NCI-H446 treated with DMSO at 0.1 percent for 48 hours (cell line): Measurements from ENCODE around the gene TGFBR1.

Source experiments
- DNase-seq: peaks from one replicate; lab custom pipeline; 2025; lab: John Stamatoyannopoulos, UW

Gene TGFBR1

DNA sequence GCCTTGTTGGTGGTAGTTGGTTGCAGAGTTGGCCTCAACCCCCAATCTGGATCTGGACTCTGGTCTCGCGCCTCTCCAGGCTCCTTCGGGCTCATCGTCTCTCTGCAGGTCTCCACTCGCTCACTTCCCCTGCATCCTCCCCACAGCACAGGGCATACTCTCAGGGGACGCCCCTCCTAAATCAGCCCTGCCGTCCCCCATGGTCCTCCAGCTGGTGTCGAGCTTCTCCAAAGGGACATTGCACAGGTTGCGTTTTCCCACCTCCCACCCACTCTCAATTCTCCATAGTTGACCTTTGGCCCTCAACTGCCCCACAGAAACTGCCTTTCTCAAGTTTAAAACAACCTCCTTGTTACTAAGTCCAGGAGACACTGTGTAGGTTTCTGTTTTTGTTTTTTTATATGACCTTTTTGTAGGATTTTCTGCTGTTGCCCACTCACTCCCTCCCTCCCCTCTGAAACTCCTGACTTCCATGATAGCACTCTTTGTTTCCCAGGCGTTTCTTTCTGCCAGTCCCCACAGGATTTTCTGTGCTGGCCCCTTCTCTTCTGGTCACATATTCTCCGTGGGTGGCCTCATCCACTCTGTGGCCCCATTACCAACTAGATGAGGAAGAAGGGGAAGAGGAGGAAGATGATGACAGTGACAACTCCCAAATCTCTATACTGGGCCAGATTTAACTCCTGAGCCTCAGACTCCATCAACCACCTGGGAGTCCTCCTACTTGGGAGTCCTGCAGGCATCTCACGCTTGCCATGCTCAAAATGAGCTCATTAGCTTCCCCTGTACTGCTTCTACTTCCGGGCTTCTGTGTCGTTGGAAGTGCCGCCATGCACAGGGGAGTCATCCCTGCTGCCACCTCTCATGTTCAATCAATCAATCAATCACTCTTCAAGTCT, 66.6 kb downstream of the TGFBR1 start:
- DNase-seq = no peak

DNA sequence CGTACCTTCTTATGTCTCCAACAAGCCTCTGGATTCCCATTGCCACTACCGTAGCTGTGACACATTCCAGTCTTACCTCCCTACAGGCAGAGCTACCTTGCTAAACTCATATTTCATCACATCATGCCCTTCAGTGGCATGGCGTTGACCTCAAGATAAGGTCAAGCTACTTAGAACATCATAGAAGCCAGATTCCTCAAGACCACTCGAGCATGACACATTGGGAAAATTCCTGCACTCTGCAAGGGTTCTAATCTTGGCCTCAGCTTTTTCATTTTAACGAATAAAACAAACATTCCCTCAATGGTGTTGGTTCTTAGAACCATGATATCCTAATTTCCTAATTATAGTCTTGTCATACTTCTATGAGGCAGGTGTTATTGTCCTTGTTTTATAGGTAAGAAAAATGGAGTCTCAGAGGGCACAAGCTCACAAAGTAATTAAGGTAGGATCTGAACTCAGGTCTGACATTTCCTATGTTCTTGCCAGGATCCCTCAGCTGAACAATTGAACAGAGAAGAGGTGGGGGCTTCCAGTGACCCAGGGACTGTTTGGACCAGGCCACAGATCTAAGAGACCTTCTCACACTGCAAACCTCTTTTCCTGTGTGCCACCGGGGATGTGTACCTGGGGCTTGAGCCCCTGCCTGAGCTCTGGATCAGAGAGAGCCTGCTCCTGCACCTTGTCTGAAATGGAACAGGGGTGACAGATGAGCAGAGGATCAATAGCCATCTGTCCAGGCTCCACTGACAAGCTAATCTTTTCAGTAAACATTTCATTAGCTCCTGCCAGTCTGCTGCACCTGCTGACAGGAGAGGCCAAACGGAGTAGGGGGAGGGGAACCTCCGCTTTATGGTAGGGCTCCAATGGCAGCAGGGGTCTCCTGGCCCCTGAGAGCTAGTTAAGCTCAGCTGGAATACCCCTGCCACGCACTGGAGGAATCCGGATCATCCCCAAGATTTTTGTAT, 67.5 kb downstream of the TGFBR1 start:
- no peak for DNase-seq

DNA sequence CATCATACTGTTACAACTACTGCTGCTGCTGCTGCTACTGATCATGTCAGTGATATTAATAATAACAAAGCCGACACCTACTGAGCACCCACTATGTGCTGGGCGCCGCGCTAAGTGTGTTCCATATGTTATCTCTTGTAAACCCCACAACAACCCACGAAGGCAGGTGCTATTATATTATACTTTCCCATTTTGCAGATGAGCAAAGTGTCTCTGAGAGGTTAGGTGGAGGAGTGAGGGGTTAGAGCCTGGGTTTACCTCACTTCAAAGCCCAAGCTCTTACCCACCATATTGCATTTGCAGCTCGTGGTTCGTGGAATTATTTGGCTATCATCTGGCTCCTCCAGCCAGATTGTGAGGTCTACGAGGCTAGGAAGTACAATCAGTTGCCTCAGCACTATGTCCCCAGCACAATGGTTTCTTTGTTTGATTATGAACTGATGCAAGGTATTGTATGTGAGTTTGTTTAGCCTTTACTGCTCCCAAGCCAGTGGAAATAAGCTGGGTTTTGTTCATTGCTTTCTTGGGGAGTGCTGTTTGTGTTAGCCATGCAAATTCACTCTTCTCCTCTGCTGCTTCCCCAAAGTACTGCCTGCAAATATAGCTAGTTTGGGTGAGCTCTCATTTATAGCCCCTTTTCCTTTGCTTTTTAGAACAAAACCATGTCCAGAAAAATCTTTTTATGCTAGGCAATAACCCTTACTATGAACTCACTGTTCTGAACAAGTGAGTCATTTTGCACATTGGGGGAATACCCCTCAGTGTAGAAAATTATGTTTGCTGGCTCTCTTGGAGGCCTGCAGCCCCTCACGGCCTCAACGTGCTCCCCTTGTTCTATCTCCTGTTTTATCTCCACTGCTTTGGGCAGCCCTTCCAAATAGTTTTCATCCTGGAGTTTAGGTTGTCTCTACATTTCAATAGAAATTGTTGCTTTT, 68.9 kb downstream of the TGFBR1 start:
- no peak for DNase-seq

DNA sequence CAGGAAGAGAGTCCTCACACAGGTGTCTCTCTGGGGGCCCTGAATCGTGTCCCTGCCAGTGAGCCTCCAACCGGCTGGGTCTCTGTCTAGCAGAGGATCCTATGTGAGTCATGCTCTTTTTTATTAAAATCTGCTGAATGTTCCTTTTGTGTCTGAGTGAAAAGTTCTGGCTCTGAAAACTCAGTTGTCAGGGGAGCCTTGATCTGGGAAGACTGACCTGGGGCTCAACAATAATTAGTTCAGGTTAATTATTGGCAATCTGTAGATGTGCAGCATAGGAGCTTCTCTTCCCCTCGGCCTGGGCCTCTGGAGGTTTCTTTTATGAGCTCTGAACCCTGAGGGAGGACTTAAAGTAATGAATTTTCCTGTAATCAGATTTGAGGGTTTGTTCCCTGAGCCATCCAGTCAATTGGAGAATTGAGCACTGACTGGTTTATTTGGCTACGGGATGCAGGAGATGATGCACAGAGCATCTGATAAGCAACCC, 71.7 kb downstream of the TGFBR1 start:
- DNase-seq = no peak

DNA sequence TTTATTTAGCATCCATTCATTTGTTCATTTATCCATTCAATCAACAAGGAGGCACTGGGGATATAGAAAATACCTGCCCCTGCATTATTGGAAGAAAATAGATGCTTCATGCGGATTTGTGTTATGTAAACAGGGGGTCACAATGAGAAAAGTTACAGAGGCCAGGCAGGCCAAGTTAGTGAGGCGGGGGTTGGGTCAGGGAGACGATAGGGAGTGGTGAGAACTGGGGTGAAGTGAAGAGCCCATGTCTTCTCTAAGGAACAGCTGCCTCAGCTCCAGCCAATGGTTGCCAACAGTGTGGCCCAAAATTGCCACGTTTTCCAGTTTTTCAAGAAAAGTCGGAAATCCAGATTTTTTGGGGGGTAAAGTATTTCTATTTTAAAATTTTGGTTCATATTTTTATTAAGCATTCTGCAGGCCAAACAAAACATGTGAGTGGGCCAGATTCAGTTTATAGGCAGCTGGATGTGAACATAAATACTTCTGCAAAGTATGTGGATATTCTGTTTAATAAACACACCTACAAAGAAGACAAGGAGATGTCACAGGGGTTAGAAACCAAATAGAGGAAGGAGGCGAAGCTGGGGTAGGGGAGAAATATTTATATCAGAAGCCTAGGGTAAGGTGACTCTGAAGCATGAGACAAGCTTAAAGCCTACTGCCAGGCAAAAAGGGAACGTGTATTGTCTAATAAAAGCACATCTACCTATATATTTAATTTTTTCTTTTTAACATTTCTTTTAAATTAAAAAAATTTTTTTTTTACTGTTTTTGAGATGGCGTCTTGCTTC, 72.9 kb downstream of the TGFBR1 start:
- no peak for DNase-seq

DNA sequence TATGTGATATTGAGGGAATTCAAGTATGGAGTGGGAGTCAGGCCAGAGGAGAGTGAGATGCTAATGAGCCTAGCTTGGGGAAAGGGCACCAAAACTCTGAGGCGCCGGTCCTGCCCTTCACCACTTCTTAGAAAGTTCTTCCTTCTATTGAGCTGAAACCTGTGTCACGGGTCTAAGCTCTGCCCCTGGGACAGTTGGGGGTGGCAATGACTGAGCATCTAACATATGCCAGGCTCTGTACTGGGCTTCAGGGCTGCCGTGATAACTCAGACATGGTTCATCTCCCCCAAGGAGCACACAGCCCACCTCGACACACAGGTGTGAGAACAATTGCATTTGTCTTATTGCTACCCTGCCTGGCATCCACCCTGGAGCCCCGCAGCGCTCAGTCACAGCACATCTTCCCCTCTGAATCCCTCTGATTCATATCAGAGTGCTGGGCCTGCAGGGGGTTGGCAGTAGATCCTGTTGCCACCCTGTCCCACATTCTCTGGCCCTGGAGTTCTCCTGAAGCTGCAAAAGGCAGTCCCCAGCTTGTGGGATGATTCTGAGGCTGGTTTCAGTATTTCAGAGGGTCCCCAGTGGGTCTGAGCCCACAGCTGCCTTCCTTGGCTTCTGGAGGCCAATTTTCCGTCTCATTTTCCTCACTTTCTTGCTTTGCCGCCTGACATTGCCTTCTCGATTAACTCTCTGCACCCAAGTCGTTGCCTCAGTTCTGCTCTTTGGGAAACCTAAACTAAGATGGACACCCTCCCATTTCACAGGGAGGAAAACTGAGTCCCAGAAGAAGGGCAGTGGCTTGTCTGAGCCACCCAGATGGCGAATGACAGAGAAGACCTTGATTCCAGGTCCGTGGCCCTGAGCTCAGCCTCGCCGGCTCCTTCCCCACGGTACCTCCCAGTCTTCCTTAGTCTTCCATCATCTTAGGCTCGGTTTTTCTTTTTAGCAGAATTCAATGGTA, 74.3 kb downstream of the TGFBR1 start:
- no peak for DNase-seq

DNA sequence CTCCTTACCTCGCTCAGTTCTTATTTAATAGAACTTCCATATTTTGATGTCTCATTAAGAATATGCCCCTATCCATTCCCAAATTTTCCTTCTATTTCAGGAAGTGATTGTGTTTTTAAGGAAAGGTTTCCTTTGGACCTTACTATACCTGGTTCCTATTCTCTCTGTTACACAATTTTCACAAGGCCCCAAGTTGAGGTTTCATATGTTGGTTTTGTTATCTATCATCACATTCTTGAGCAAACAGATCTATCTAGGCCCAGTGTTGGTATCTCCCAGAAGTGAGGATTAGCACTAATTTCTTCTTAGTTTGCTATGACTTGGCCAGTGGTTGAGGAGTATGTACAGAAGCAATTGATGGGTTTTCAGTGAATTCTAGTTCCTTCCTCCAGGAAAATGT, 75.3 kb downstream of the TGFBR1 start:
- no peak for DNase-seq

DNA sequence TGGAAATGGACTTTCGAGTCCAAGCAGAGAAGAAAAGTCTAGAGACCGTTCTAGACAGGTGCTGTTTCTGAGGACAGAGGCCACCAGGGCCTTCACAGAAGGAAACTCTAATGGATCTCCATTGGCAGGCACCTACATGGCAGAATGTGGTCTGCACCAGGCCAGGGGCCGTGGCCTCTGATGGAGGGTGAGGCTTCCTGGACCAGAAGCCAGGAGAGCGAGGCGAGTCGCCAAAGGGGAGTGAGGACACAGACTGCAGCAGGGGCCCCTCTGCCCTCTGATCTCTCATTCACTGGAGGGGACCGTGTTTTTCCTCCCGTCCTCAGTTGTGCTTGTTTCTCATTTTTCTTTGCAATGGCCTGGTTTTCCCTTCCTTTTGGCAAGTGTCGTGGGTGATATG, 75.7 kb downstream of the TGFBR1 start:
- no peak for DNase-seq

DNA sequence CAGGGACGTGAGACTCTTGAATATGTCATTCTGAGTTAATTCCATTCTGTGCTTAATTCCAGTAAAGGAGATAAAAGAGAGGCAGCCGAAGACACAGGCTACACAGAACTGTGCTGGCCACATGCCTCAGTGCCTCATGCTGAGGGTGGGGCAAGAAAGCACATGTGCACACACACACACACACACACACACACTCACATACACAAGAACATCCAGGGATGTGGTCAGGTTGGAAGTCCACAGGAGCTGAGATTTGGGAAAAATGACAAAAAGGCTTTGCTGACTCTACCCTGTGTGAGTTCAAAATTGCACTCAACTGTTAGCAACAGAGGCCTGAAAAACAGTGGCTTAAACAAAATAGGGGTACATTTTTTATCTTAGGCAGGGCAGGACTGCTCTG, 76.3 kb downstream of the TGFBR1 start:
- no peak for DNase-seq

DNA sequence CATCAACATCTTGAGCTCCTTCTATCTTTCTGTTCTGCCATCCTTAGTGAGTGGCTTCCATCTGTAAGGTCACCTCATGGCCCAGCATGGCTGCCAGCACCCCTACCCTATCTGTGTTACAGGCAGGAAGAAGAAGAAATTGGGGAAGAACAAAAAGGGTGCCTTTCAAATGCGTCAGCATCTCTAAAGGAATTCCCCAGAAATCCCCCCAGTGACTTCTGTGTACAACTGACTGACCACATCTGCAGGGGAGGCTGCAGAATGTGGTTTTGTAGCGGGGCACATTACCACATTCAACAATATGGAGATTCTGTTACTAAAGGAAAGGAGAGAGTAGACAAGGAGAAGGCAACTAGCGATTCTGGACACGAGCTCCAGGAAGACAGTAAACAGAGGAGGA, 76.7 kb downstream of the TGFBR1 start:
- no peak for DNase-seq

DNA sequence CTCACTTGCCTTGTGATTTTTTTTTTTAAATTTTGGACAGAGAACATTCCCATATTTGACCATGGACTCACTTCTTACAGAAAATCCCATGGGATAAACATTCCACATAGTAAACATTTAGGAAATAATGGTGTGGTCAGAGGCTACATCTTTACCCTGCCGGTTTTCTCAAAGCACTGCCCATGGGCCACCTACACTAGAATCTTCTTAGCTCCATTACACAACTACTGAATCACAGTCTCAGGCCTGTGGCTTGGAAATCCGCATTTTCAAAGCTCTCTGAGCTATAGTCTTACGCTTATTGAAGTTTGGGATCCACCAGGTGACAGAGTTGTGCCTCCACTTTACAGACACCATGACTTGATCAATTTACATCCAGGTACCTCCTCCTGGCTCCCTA, 77.4 kb downstream of the TGFBR1 start:
- DNase-seq = no peak

DNA sequence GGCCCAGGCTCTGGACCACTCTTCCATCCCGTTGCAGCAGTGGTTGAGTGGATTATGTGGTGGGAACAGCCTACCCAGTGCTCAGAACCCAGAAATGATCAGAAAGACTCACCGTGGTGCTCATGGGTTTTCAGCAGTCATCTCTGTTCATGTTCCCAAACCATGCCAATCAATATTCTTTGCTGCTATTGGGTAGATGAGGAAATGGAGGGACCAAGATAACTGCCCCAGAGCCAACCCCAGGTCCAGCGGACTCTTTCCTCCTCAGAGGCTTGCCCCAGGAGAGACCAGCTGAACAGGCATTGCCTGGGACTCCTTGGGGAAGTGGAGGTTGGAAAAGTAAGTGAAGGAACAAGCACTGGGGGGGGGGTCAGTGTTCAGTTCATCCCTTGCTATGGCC, 78.7 kb downstream of the TGFBR1 start:
- DNase-seq = no peak

DNA sequence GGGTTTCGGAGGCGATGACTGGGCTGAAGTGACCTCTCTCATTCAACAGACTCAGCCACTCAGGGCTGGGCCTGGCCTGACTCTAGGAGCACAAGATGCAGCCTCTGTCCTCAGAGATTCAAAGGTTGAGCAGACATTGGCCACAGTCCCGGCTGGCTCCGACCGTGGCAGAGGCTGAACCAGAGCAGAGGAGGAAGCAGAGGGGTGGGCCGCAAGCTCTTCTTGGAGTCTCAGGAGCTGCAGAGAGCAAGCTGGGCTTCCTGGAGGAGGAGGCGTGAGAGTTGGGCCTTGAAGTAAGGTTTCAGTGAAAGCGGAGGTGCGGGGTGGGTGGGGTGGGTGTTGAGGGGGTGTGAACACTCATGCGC, 79.2 kb downstream of the TGFBR1 start:
- no peak for DNase-seq

DNA sequence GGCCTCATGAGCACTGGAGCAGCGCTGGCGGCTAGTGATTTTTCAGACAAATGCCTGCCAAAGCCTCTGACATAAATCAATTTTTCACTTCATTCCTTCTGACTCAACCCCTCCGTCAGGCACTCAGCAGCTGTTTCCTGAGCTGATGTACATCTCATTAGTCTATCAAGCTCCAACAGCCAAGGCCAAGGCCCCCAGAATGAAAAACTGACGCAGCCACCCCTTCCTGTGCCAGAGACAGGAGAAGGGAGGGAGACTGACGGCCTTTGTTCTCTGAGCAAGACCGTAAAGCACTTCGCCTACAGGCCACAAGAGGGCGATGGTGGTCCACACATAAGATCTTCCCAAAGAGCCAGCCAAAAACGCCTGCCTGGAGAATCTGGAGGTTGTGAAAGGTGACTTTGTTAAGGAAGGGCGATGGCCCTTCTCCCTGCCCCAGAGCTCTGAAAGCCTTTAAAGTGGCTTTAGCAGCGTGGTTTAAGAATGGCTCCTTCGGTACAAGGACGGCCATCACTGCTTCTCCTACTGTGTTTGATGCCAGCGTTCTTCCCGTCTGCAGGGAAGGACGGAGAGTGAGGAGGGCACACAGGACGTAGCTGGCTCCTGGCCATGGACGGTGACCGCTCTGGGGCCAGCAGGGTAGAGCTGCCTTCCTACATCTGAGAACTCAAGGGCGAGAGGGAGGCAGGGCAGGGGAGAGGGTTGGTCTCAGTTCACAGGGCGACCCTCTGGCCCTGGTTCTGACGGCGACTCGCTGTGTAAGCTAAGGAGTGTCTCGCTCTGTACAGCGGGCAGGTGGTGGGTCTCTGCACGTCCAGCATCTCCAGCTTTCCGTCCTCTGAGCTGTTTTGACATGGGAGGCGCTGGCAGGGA, 79.8 kb downstream of the TGFBR1 start:
- DNase-seq = peak; percentile 83

DNA sequence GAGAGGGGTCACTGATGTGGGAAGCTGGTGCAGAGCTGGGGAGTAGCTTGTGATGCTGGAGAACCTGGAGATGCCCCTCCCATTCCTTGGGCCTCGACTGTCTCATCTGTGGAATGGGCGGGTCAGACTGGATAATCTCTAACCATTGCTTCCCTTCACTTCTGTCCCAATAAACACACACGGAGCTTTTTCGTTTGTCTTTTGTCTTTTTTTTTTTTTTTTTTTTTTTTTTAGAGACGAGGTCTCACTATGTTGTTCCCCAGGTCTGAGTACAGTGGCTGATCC, 80.4 kb downstream of the TGFBR1 start:
- no peak for DNase-seq

DNA sequence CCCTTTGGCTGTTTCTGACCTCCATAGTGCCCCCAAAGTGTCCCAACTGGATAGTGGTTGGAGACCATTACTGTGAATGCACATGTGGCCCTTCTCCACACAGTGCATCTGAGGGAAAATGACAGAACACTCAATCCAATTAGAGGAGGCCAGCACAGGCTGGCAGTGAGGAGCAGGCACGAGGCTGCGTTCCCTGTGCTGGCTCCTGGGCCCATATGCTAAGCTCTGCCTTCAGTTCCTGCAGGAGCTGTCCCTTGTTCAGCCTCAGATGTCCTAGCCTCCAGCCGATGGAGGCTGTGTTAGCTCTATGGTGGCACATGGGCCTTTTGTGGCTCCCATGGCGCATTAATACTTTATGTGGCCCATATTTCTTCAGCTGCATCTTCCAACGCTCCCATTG, 81.0 kb downstream of the TGFBR1 start:
- DNase-seq = no peak

DNA sequence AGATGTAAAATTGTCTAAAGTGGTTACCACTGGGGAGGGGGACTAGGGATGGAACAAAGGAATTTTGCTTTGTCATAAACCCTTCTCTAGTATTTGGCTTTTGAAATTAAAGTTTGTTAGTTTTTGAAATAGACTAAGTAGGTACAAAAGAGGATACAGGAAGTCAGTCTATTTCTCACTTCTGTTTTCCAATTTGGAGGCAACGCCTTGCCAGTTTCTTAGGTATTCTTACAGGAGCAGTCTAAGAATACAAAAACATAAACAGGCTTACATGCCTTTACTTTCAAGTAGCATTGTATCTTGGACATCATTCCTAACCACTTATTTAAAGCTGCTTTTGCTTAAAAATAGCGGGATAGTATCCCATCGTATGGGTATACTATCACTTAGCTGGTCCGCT, 82.4 kb downstream of the TGFBR1 start:
- no peak for DNase-seq

DNA sequence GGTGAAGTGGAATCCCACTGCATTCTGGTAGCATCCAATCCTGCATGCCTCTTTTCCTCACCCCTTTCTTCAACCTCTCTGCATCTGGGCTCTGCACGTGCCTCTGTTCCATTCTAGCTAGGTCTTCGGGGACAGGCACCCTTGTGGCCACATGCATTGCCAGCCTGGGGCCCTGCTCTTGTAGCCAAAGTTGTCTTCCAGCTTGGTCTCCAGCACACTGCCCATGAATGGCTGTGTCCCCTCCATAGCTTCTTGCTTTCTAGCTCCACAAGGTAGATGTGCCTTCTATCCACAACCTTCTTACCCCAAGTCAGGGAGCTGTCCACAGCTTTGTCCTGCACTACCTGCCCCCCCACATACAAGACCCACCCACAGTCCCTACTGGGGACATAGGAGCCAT, 84.3 kb downstream of the TGFBR1 start:
- no peak for DNase-seq
